NCI-H345 treated with DMSO at 0.1 percent for 48 hours (cell line): ENCODE measurements around the gene SLC12A9.
"Not testable (repeated sequence)": the region's sequence is repeated elsewhere in the genome, so short reads cannot be mapped to it uniquely, and the experiment has no call there.

Experiments
- DNase-seq: peaks from one replicate; lab custom pipeline; 2025; ENCODE audit not compliant: unreplicated experiment; lab: John Stamatoyannopoulos, UW

The SLC12A9 gene

GRCh38 chr7:100894860-100895700 is 42.6 kb downstream of the SLC12A9 start:
- no peak for DNase-seq

GRCh38 chr7:100895701-100895955 is 43.1 kb downstream of the SLC12A9 start, which contains the start of gene ACHE:
Gene ACHE, minus strand, starts transcription at chr7:100895888. Its CDS starts 1,656 bp downstream, at chr7:100894232.
- no peak for DNase-seq

DNA sequence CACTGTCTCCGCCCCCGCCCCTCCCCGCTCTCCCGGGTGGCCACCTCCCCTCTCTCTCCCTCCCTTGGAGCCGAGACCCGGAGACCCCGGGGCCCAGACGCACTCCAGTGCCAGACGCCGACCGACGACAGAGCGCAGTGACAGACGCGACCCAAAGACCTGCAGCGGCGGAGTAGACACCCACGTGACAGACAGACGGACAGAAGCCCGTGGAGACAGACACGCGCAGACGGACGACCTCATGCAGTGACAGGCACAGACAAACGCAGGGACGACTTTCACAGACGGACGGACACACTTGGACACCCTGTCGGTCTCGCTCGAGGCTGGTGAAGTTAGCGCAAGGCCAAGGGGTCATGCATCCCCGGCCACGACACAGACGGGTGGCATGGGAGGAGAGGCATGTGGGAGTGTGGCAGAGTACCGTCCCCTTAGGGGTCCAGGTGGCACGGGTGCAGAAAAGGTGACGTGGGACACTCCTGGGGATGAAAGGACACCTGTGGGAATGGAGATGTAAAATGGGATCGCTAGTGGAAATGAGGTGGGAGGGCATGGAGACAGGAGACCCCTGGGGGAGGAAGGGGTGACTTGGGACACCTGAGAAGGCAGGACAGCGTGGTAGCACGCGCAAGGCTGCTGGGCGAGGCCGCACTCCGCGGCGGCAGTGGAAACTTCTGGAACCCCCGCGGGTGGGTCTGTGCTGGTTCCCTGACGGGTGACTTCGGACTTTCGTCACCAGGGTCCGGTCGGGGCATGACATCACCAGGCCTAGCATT is 43.6 kb downstream of the SLC12A9 start:
- no peak for DNase-seq

DNA sequence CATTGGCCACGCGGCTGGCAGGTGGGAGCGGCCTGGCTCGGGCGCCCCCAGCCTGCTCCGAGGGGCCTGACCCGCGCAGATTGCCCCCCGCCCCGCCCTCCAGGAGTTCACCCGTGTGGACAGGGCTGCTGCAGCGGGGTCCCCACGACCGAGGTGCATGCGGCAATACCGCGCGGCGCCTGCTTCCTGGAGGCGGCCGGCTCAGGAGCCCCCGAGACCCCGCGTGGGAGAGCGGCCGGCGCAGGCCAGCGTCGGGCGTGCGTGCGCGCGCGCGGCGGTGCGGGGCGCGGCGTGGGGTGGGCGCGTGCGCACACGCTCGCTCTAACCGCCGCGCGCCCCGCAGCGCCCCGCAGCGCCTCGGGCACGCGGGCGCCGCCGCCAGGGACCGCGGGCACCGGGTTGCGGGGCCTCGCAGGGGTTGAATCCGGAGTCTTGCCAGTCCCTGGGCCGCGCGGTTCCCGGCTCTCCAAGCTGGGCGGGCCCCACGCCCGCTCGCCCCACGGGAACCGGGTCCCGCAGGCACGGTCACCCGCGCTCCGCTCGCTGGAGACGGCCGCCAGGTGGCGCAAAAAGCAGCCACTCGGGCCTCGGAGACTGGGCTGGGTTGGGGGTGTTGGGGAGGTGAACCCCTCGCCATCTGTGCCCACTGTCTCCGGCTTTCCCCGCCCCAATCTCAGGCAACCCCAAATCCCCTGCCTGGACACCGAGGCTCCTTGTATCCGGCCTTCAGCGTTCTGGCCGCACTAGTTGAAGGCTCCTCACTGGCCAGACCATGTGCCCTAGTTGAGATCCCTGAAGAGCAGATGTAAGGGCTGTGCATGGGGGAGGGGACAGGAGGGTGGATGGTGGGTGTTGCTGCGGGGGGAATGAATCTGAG is 44.5 kb downstream of the SLC12A9 start:
- no peak for DNase-seq

GRCh38 chr7:100897772-100898454 is 45.4 kb downstream of the SLC12A9 start:
- no peak for DNase-seq

DNA sequence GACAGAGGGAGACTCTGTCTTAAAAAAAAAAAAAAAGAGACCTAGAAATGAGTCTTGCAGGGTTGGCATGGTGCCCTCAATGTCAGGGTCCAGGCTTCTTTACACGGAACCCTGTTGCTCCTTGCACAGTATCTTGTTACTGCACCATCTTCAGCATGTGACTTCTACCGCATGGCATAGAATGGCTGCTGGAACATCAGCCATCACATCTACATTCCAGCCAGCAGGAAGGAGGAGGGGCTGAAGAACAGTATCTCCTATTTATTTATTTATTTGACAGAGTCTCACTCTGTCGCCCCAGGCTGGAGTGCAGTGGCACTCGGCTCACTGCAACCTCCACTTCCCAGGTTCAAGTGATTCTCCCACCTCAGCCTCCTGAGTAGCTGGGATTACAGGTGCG is 46.9 kb downstream of the SLC12A9 start:
- DNase-seq: no peak

DNA sequence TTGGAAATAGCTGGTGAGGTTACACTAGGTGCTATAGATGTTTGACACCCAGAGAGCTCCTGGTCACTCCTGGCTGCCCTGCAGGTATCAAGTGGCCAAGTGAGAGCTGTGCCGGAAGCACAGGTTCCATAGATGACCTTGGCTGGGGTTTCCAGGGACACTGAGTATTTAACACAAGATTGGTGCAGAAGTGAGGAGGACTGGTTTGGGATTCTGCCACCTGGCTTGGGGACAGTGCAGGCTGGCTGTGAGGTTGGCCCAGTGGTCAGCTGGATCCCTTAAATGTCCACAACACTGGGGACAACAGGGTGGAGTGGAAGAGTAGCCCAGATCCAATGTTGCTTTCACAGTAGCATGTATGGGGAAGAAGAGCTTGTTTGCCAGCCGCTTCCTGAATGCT is 48.5 kb downstream of the SLC12A9 start:
- no peak for DNase-seq

GRCh38 chr7:100901921-100902332 is 49.4 kb downstream of the SLC12A9 start:
- no peak for DNase-seq

DNA sequence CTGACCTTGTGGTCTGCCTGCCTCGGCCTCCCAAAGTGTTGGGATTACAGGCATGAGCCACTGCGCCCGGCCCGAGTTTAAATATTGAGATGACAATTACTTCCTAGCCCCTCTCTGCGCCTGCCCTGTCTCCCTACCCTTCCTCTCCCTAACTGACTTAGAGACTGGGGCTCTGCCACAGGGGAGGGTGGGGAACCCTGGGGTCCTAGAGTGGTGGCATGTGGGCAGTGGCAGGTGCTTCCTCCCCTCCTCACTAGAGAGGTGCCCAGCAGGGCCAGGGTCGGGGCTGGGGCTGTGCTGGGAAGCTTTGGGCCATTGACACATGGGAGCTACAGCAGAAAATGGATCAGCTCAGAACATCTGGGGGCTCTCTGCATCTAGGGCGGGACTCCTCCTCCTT is 50.1 kb downstream of the SLC12A9 start:
- DNase-seq: no peak

DNA sequence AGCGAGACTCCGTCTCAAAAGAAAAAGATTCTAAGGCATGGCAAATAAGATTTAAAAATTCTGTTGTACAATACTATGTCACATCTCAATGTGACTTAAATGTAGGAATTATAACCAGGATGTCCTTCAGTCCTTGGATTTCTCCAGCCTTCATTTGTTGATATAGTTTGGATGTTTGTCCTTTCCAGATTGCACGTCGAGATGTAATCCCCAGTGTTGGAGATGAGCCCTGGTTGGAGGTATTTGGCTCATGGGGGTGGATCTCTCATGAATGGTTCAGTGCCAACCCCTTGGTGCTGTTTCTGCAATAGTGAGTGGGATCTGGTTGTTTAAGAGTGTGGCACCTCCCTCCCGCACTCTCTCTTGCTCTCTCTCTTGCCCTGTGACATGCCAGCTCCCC is 56.0 kb downstream of the SLC12A9 start:
- no peak for DNase-seq

DNA sequence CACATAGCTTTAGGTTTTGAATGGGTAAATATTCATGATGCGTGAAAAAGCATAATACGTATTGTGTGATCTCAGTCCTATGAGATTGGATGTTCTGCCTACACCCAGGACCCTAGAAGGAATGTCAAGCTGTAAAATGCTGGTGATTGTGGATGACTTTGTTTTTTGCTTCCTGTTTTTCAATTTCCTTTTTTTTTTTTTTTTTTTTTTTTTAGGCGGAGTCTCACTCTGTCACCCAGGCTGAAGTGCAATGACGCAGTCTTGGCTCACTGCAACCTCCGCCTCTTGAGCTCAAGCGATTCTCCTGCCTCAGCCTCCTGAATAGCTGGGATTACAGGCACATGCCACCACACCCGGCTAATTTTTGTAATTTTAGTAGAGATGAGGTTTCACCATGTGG is 57.9 kb downstream of the SLC12A9 start:
- DNase-seq: not testable (repeated sequence)

DNA sequence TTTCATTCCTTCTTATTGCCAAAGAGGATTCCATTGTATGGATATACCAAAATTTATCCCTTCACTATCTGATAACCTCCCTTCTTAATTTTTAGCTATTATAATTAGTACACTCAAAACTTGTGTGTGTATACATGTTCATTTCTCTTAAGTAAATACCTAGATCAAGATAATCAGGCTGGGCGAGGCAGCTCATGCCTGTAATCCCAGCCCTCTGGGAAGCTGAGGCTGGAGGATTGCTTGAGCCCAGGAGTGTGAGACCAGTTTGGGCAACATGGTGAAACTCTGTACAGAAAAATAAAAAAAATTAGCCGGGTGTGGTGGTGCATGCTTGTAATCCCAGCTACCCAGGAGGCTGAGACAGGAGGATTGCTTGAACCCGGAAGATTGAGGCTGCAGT is 59.0 kb downstream of the SLC12A9 start:
- DNase-seq: no peak

GRCh38 chr7:100914208-100914878 is 61.8 kb downstream of the SLC12A9 start:
- DNase-seq: no peak

DNA sequence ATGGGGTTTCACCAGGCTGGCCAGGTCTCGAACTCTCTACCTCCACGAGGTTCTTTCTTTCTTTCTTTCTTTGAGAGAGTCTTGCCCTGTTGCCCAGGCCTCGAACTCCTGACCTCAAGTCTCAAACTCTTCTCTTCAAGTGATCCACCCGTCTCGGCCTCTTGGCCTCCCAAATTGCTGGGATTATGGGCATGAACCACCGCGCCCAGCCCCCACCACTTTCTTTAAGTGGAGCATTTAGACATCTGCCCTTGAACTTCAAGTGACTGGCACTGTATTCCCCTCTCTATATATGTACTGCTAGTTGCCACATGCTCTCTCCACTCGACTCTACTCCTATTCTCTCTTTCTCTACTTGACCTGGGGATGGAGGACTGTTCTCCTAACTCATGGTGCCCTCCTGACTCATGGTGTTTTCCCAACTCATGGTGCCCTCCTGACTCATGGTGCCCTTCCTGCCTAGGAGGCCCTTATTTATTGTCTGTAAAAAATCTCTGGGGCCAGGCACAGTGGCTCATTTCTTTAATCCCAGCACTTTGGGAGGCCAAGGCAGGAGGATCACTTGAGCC is 62.5 kb downstream of the SLC12A9 start:
- DNase-seq: no peak
